WERI-Rb-1 (cell line): Measurements from ENCODE around the gene FAM227B.

Source experiments
- DNase-seq: peaks from one replicate; pipeline ENCODE4 v3.0.0-alpha.2; 2020
- H3K27ac ChIP-seq: fragments of 250-450 bp; sonication (Bioruptor Pico); 2 replicates; pipeline ENCODE4 v1.5.1; 2020; ENCODE audit warnings: mild to moderate bottlenecking, moderate library complexity
- H3K27me3 ChIP-seq: fragments of 250-450 bp; sonication (Bioruptor Pico); 2 replicates; pipeline ENCODE4 v1.5.1; 2021; ENCODE audit warnings: mild to moderate bottlenecking, low read depth, moderate library complexity; ENCODE audit not compliant: insufficient read depth, severe bottlenecking
- H3K36me3 ChIP-seq: fragments of 250-450 bp; sonication (Bioruptor Pico); 2 replicates; pipeline ENCODE4 v1.5.1; 2020; ENCODE audit warnings: mild to moderate bottlenecking, moderate library complexity
- H3K4me3 ChIP-seq: 2 replicates; pipeline ENCODE4 v1.5.1; 2011; ENCODE audit warnings: low read depth, mild to moderate bottlenecking, control low read depth, low read length
- H3K9me3 ChIP-seq: fragments of 250-450 bp; sonication (Bioruptor Pico); 2 replicates; pipeline ENCODE4 v1.5.1; 2021; ENCODE audit warnings: mild to moderate bottlenecking, moderate library complexity; ENCODE audit not compliant: severe bottlenecking
- TF ChIP-seq, protein P1 (sequence below): IDR thresholded peaks from 2 replicates; pipeline ENCODE4 v1.5.1; 2011; ENCODE audit warnings: low read depth, mild to moderate bottlenecking, control low read depth, inconsistent platforms, low read length

FAM227B gene

DNA sequence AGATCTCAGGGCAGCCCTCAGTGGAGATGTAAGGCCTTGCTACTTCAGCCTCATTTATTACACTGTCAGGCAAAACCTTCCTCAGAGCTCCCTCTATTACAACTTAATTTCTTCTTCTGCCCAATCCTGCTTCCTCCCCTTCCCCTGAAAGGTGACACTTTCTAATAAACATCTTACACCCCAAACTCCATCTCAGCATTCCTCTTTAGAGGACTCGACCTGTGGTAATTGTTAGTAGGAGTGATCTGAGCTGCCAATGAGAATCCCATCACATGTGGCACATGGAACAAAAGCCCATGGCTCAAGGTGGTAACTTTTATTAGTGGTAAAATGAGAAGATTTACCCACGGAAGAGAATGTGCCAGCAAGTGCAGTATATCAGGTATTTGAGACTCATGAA, 30.1 kb upstream of the FAM227B start:
- no peak for DNase-seq
- no peak overlapping the region for H3K27ac ChIP-seq

DNA sequence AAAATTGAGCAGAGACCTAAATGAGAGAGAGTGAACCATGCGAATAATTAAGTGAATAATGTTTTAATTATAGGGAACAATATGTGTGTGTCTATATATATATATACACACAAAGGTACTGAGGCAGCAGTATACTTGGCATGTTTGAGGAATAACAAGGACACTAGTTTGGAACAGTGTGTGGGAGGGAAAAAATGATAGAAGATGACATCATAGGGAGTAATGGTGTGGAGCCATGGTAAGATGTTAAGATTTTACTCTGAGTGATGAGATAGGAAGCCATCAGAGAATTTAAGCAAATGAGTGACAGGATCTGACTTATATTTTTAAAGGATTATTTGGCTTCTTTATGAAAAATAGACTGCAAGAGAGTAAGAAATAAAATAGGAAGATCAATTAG, 29.4 kb upstream of the FAM227B start:
- Histone ChIP-seq H3K9me3 (no peaks in the 10 kb centered on the region), H3K4me3 (no peak overlapping the region), H3K27ac (no peak overlapping the region), H3K27me3 (no peaks in the 10 kb centered on the region), H3K36me3 (no peaks in the 10 kb centered on the region)
- TF ChIP-seq, protein P1, sequence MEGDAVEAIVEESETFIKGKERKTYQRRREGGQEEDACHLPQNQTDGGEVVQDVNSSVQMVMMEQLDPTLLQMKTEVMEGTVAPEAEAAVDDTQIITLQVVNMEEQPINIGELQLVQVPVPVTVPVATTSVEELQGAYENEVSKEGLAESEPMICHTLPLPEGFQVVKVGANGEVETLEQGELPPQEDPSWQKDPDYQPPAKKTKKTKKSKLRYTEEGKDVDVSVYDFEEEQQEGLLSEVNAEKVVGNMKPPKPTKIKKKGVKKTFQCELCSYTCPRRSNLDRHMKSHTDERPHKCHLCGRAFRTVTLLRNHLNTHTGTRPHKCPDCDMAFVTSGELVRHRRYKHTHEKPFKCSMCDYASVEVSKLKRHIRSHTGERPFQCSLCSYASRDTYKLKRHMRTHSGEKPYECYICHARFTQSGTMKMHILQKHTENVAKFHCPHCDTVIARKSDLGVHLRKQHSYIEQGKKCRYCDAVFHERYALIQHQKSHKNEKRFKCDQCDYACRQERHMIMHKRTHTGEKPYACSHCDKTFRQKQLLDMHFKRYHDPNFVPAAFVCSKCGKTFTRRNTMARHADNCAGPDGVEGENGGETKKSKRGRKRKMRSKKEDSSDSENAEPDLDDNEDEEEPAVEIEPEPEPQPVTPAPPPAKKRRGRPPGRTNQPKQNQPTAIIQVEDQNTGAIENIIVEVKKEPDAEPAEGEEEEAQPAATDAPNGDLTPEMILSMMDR = no peak
- no peak for DNase-seq

More for the DNA sequence above, 30.1 kb upstream of the FAM227B start:
- no peaks in the 10 kb centered on the region for H3K36me3 ChIP-seq
- H3K27me3 ChIP-seq = no peaks in the 10 kb centered on the region
- TF ChIP-seq, protein P1 = no peak
- no peaks in the 10 kb centered on the region for H3K9me3 ChIP-seq
- H3K4me3 ChIP-seq = no peak overlapping the region

DNA sequence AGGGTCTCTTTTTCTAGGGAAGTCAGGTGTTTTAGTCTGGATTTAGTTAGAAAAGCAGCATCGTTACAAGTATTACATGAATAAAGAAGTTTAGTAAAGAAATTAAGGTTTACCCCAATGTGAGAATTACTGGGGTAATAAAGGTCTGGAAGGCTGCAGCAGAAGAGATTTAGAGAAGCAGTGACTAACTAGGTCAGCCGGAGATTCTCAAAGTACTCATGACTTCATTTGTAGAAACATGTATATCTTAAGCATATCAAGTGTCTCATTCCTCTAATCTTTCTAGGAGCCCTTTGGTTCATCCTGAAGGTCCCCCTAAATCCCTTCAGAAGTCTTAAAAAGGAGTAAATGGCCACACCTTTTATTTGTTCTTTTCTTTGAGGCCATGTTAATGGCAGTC, 26.3 kb upstream of the FAM227B start:
- Histone ChIP-seq H3K27me3 (no peaks in the 10 kb centered on the region), H3K27ac (no peak overlapping the region), H3K36me3 (no peaks in the 10 kb centered on the region), H3K9me3 (no peaks in the 10 kb centered on the region), H3K4me3 (no peak overlapping the region)
- DNase-seq = no peak
- TF ChIP-seq, protein P1 = no peak

DNA sequence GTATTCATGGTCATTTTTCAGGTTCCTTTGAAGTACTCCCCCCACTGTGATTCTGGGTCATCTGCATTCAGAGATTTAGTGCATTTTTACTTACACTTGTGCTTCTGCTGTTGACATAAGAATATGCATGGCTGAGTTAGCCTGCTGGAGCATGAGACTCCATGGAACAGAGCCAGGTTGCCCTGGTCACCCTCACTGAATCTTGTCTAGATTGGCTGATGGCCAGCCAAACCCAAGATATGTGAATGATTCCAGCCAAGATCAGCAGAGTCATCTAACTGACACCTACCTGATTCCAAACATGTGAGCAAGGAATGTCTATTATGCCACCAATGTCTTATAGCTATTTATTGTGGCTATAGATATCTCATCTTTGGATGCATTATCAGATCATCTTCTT, 25.3 kb upstream of the FAM227B start:
- TF ChIP-seq, protein P1 = no peak
- no peak for DNase-seq
- no peak overlapping the region for H3K4me3 ChIP-seq
- H3K9me3 ChIP-seq = no peaks in the 10 kb centered on the region
- H3K27me3 ChIP-seq = no peaks in the 10 kb centered on the region
- H3K36me3 ChIP-seq = no peaks in the 10 kb centered on the region
- no peak overlapping the region for H3K27ac ChIP-seq

DNA sequence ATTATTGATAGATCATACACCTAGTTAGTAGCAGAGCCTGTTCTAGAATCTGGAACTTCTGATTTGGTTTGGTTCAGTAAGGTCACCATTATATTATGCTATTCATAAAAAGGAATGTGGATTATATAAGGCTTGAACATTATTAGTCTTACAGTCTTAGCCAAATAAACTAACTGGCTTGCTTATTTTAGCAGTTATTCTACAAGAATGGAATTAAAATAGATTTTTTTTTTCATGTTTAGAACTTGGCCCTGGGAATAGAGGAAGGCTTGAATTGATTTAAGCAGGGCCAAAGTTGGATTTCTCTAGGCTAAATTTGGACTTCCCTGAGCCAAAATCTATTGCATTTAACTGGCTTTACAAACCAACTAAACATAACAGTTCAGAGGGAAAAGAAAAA, 24.7 kb upstream of the FAM227B start:
- TF ChIP-seq, protein P1 = no peak
- no peak overlapping the region for H3K27ac ChIP-seq

DNA sequence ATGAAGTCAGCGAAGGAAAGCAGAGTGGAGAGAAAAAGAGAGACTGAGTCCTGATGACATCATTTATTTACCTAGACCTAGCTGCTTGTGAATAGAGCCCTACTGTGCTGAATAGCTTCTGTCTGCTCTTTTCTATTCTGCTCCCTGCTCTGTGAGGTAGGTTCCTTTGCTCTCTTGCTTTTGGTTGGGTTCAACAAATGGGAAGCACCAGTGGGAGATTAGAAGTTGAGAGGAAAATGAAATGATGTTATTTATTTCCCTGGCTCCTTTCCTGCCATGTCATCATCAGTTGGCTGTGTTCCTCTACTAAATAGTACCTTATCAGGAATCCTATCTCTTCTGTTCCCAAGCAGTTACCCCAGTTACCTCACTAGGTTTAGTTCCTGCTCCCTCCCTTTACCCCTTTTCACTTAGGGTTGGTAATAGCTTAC, 23.8 kb upstream of the FAM227B start:
- TF ChIP-seq, protein P1 = no peak
- Histone ChIP-seq H3K36me3 (no peaks in the 10 kb centered on the region), H3K27me3 (no peaks in the 10 kb centered on the region), H3K27ac (no peak overlapping the region), H3K9me3 (no peaks in the 10 kb centered on the region), H3K4me3 (no peak overlapping the region)
- no peak for DNase-seq

More for the DNA sequence above, 24.7 kb upstream of the FAM227B start:
- H3K4me3 ChIP-seq = no peak overlapping the region
- DNase-seq = no peak
- H3K36me3 ChIP-seq = no peaks in the 10 kb centered on the region
- H3K27me3 ChIP-seq = no peaks in the 10 kb centered on the region
- no peaks in the 10 kb centered on the region for H3K9me3 ChIP-seq
